GM18520 (cell line): Measurements from ENCODE around the gene PELO.
"Not testable (repeated sequence)": the region's sequence is repeated elsewhere in the genome, so short reads cannot be mapped to it uniquely, and the experiment has no call there.

Experiments used
- ATAC-seq: cut with Tn5 transposase; IDR thresholded peaks from one replicate; pipeline ENCODE4 v1.9.1; 2021; ENCODE audit not compliant: unreplicated experiment

PELO gene

DNA sequence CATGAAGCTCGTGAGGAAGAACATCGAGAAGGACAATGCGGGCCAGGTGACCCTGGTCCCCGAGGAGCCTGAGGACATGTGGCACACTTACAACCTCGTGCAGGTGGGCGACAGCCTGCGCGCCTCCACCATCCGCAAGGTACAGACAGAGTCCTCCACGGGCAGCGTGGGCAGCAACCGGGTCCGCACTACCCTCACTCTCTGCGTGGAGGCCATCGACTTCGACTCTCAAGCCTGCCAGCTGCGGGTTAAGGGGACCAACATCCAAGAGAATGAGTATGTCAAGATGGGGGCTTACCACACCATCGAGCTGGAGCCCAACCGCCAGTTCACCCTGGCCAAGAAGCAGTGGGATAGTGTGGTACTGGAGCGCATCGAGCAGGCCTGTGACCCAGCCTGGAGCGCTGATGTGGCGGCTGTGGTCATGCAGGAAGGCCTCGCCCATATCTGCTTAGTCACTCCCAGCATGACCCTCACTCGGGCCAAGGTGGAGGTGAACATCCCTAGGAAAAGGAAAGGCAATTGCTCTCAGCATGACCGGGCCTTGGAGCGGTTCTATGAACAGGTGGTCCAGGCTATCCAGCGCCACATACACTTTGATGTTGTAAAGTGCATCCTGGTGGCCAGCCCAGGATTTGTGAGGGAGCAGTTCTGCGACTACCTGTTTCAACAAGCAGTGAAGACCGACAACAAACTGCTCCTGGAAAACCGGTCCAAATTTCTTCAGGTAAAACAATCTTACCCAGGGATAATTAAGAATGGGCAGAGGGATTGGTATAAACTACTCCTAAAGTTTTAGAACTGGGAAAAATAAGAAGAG, 12.9 kb downstream of the PELO start:
- peak; percentile 28 for ATAC-seq

- ATAC-seq: no peak
Observed at GRCh38 chr5:52801329-52801728, 13.6 kb downstream of the PELO start.

DNA sequence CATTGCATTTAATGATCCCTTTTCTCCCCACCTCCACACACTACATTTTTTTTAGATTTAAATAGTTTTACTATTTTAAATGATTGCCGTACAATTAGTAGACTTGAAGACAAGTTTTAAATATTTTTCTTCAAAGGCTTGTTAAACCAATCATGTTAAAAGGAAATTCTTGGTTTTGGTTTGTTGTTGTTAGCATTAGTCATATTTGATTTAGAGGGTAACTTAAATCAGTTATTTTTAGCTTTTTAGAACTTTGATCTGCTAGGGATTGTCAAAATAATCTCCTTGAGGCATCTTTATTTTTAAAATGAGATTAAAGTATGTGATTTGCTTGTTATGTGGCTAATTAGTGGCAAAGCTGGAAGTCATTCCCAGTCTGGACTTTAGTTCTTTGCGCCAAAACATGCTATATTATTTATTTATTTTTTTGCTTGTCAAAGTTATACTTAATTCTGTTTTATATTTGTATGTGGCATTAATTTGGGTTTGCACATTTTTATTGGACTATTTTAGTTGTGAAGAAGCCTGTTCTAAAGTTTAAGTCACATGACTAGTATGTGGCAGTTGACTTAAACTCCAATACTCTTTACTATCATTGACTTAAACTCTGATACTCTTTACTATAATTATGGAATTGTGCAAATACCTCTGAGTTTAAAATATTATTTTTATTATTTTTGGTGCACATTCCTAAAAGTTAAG, 14.7 kb downstream of the PELO start:
- ATAC-seq: no peak

GRCh38 chr5:52802974-52803336, 15.2 kb downstream of the PELO start:
- no peak for ATAC-seq

DNA sequence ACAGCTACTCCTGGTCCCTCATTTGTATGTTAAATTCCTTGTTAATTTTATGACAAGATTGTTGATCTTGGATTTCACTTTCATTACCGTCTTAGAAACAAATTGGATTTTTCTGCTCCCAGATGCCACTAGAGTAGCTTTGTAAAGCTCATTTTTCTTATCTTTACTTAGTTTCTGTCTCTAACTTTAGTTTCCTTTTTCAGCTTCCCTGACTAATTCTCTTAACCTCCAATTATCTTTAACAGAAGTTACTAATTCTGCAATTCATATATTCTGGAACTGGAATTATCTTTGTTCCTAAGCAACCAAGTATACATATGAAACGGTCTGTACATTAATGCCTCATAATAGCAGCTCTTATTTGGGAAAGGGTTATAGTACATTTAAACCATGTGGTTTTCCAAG, 16.7 kb downstream of the PELO start:
- no peak for ATAC-seq

- ATAC-seq: no peak
Observed at GRCh38 chr5:52804981-52805380, 17.3 kb downstream of the PELO start.

- ATAC-seq: no peak
Observed at GRCh38 chr5:52805615-52806014, 17.9 kb downstream of the PELO start.

DNA sequence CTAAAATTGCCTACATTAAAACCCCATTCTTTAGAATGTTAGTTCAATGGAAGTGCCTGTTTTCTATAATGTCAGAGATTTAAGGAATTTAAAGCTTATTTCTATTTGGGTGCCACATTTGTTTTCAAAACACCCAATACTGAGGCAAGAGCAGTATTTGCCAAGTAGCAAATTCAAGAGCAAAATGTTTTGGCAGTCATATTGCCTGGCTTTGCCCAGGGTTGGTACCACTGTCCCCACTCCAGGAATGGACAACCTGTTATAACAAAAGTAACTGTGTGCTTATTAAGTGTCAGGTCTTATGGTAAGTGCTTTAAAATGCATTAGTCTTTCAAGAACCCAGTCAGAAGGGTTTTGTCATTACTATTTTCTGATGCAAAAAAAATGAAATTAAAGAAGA, 19.3 kb downstream of the PELO start:
- ATAC-seq: no peak

- ATAC-seq: no peak
Observed at GRCh38 chr5:52807723-52808122, 20.0 kb downstream of the PELO start.

- no peak for ATAC-seq
Observed at GRCh38 chr5:52808316-52808901, 20.7 kb downstream of the PELO start.

- no peak for ATAC-seq
Observed at GRCh38 chr5:52809884-52810283, 22.2 kb downstream of the PELO start.

DNA sequence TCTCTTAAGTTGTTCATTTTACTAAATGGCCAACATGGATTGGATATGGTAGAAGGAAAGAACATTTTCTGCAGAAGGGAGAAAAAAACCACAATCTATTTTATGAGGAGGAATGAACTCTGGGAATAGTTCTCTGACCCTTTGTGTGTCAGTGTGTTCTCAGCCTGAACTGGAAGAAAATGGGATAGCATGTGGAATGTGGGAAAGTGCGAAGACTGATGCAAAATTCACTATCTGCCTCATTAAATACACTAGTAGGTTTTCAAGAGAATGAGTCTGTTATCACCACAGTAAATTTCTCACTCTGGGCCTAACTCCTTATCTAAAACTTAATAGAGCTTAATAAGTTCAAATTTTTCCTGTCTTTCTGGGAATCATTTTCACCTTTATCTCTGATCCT, 22.7 kb downstream of the PELO start:
- no peak for ATAC-seq

- no peak for ATAC-seq
Observed at GRCh38 chr5:52811067-52811749, 23.5 kb downstream of the PELO start.

DNA sequence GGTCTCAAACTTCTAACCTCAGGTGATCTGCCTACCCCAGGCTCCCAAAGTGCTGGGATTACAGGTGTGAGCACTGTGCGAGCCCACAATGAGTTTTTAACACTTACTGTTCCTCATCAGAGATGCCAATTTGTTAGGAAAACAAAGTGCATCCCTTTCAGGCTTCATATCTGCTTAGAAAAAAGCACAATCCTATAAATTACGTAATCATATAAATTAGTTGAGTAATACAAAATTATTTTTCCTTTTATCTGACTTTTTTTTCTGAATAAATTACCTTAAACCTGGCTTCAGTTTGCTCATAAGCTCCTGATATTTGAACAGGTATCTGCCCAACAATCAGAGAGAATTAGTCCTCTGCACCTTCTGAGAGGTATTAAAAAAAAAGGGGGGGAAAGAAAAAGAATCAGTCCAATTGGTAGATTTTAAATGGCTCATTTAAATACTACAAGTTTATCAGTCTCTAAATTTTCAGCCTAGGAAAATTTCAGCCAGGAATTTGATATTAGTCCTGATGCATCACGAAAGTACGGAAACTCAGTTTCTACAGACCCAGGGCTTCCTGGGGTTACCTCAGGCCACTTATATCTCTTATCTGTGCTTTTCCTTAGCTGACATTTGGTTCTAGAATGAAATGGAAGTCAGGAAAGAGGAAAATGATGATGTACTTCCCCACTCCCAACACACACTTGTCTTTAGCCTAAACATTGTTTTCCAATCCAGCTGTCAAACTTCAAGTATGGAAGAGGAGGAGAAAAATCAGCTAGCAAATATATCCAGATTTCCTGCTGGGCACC, 26.8 kb downstream of the PELO start:
- no peak for ATAC-seq

GRCh38 chr5:52817818-52818217, 30.1 kb downstream of the PELO start:
- no peak for ATAC-seq

DNA sequence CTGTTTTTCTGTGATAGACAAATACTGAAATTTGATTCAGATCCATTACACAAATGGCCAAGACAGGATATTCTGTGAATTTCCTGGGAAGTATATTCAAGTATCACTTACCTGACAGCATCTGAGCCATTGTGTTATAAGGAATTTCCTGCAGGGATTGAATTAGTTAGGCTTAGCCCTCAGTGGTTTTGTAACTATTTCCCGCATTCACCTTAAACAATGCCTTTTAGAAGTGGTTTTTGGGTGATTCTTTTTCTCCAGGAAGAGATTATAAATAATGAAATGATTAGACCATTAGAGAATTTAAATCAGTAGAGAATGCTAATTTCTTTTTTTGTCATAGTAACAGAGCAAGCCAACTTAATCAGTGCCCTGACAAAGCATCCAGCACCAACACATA, 30.6 kb downstream of the PELO start:
- no peak for ATAC-seq

DNA sequence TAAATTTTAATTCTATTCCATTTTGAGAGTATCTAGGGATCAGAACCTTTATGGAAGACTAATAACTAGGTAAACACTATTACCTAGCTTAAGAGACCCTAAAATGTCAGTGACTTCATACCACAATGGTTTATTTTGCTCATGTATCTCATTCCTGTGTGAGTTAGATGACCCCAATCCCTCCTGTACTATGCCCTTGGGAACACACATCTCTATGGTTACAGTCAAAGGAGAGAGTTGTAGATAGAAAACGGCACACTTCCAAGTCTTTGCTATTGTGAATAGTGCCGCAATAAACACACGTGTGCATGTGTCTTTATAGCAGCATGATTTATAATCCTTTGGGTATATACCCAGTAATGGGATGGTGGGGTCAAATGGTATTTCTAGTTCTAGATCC, 31.1 kb downstream of the PELO start:
- not testable (repeated sequence) for ATAC-seq

DNA sequence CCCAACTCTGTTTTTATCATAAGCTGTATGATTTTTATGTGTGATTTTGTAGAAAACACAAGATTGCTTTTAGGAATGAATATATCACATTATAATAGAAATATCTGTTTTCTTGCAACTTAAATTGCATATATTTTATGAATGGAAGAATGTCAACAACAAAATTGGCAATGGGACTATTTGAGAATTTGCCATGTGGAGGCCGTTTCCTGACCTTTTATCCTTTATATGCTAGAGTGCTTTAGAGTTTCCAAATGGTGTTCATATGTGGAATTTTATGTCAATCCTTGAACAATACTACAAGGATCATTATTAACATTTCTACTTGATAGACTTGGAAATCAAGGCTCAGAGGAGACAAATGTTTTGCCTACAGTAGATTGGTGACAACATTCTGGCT, 34.2 kb downstream of the PELO start:
- no peak for ATAC-seq

DNA sequence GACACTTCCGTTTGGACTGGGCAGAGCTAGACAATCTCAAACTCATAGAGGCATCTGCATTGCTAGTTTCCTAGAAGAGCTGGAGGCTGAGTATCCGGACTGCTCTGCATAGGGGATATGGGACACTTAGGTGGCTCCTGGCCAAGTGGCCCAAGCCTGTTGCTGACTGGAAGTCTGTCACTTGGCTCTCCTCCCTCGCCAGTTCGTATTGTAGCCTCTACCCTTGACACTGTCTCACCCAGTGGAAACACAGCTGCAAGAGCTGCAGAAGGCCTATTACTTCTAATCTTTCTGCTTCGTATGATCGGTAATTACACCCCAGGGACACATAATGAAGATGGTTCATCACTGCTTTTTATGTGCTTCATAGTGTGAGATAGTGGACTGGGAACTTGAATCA, 34.7 kb downstream of the PELO start:
- no peak for ATAC-seq

DNA sequence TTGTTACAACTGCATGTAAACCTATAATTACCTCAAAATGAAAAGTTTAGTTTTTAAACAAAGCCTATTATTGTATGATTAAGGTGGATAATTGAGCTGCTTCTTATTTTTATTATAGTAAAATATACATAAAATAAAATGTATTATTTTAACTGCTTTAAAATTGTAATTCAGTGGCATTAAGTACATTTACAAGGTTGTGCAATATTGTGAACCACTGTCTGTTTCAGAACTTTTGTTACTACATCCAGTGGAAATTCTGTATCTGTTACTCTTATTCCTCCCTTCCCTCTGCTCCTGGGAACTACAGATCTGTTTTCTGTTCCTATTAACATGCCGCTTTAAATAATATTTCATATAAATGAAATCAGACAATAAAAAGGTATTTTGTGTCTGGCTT, 37.1 kb downstream of the PELO start:
- ATAC-seq: no peak

GRCh38 chr5:52825826-52826225, 38.1 kb downstream of the PELO start:
- ATAC-seq: peak; percentile 99
